HCEC 1CT (cell line): ENCODE measurements around the gene PNPLA1.
"Not testable (repeated sequence)": the region's sequence is repeated elsewhere in the genome, so short reads cannot be mapped to it uniquely, and the experiment has no call there.

Experiments used
- DNase-seq: peaks from one replicate; pipeline ENCODE4 v3.0.0-alpha.2; 2017

PNPLA1 gene

DNA sequence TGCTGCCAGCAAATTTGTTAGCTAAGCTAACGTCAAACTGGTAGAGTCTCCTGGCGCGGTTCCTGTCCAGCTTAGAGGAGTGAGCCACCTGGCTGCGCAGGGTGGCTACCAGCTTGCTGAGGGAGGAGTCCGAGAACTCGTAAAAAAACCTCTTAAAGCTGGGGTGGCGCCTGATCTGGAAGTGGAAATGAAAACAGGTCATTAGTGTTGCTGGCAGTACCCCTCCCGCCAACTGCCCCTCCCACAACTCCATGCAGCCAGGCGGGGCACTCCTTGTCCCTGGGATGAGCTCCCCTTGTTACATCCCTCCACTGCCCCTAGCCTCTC, 49.5 kb downstream of the PNPLA1 start:
- DNase-seq, result no peak

GRCh38 chr6:36319821-36320220, 50.0 kb downstream of the PNPLA1 start:
- DNase-seq, result no peak

DNA sequence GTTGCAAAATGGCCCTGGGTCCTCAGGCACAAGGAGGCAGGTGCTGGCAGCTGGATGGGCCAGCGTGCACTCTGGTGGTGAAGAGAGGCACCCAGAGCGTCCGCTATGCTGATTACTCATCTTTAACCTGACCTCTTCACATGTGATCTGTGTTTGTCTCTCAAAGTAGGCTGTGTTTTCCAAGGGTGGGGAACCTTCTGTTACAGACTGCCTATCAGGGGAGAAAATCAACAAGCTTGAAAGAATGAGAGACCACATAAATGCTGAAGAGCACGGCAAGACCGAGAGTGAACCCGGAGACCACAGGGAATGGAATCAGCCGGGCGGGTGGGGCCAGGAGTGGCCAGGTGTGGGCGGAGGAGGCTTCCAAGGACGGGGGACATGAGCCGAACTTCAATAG, 50.6 kb downstream of the PNPLA1 start:
- DNase-seq, result no peak

GRCh38 chr6:36322591-36322990, 52.7 kb downstream of the PNPLA1 start:
- DNase-seq, result no peak

DNA sequence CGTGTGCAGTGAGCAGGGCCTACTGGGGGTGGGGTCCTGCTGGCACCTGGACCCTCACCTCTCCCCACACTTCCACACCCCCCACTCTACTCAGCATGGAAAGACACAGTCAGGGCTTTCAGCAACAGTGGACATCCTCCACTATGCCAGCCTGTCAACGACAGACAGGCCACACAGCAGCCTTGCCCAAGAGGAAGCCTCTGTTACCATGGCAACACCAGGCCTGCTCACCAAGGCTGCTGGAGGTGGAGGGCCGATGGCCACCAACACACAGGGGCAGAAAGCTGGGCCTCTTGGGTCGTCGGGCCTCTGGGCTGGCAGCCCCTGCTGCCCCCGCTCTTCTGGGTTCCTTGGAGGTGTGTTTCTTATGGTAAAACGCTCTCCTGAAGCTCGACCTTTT, 53.2 kb downstream of the PNPLA1 start:
- no peak for DNase-seq

DNA sequence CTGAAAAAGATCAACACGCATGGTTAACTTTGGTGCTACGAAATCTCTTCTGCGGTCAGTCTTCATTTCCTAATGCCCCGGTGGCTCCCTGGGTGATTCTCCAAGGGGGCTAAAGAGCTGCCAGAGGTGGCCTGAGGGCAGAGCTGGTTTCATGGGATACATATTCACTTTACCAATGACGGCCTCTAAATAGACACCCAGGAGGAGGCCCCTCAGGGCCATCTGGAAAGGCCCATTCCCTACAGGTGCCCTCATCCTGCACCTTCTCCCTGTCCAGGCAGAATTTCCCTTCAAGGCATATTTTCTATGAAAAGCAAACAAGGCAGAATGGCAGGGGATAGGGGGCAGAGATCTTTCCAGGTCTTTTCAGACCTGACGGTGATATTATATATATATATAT, 54.3 kb downstream of the PNPLA1 start:
- no peak for DNase-seq

GRCh38 chr6:36324715-36325114, 54.9 kb downstream of the PNPLA1 start:
- DNase-seq, result no peak

- no peak for DNase-seq
These were observed 56.6 kb downstream of the PNPLA1 start for GRCh38 chr6:36326356-36326995.

DNA sequence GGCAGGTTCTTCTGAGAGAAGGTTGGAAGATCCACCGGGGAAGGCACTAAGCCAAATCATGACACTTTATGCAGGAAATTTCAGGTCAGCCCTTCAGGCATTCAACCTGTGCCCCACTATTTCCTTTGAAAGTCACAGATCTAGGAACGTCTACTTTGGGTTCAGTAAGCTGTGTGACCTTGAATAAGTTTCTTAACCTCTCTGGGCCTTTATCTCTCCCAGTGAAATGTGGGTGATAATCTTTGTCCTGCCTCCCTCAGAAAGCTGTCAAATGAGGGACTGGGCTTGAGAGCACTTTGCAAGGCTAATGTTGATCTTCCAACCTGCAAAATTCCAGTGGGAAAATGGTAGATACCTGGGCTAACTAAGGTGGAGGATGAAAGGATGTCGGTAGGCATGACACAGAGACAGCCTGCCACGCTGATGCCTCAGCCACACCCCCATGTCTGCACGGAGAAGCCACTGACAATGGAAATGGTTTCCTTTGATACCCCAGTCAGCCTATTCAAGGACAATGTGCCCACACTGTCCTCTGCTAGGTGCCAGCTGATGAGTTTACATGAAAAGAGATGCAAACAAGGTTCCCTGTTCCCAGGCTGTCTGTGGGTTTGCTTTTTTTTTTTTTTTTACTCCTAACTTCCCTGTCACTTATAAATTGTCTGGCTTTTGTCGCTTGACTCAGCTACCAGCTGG, 57.5 kb downstream of the PNPLA1 start:
- DNase-seq, result no peak

- DNase-seq, result no peak
These were observed 58.0 kb downstream of the PNPLA1 start for GRCh38 chr6:36327919-36328236.

DNA sequence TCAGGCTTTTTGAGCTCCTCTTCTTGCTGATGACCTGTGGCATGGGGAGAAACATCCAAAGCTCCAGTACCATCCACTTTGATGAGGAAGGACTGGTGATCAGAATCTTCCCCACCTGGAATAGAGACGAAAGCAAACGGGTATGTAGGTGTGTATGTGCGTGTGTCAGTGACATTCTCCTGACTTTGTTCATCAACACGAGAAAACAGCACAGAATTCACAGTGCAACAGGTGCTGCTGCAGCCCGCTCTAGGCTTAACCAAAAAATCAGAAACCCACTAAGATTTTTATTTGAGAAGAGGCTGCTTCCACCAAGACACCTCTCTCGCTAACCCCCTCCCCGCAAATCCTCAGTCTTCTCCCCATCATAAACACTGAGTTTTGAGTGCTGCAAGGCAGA, 58.7 kb downstream of the PNPLA1 start:
- no peak for DNase-seq

DNA sequence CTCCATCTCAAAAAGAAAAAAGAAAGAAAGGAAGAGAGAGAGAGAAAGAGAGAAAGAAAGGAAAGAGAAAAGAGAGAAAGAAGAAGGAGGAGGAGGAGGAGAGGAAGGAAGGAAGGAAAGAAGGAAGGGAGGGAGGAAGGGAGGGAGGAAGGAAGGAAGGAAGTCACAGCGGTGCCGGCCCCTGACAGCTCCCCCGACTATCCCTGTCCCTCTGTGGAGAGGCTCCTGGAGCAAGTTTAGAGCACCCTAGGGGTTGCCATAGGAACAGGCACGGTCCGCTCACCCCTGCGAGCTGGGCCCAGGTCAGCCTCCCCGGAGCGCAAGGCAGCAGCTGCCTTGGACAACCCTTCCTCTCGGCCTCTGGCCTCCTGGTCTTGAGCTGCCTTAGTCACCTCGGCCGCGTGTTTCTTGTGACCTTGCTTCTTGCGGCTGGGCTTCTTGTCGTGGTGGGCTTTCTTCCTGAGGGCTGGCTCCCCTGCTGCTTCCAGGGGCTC, 60.0 kb downstream of the PNPLA1 start:
- DNase-seq, result no peak

GRCh38 chr6:36330366-36330765, 60.5 kb downstream of the PNPLA1 start:
- DNase-seq, result no peak

DNA sequence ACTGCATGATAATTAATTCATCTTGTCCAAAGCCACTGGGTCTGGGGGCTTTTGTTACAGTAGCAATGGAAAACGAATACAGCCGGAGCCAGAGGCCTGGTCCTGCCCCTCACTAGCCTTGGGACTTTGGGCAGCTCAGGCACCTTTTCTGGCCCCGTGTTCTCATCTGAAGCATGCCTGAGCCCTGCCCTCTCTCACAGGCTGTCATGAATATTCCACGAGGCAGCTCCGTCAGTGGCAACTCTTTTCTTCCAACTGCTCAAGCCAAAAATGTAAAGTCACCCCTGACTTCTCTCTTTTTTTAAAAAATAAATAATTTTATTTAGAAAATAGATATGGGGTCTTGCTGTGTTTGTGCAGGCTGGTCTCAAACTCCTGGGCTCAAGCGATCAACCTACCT, 61.5 kb downstream of the PNPLA1 start:
- DNase-seq, result no peak

GRCh38 chr6:36333171-36333895, 63.5 kb downstream of the PNPLA1 start:
- DNase-seq, result no peak

DNA sequence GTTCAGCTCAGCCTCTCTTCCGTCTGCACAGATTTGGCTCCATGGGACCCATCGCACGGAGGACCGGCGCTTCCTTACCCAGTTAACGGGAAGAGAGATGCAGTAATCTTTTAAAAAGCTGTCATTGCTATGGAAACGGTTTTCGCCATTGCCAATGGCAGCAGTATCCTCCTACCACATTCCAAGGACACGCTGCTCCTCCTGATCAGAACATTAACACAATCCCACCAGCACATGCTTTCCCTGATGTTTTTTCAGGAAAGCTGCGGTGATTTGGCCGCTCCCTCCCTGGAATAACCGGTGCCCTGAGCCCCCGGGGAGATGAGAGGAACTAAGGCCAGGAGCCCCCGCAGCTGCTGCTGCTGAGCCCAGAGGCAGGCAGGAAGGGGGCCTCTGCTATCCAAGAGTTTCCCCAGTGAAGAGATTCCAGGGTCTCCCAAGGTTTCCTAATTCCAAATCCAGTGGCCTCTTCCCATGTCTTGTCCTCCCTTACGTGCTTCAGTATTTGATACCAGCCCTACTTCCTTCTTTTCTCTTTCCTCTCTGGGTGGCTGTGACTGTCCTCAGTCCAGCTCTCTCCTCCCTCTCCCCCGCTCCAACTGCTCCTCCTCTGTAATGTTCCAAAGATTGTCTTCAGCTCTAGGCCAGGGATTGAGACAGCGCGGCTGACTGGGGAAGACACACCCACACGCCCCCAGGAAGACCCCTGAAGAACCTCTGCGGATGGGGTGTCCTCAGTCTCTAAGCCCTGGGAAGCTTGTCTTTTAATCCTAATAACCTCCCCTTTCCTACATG, 64.3 kb downstream of the PNPLA1 start:
- DNase-seq, result no peak

GRCh38 chr6:36334832-36335459, 65.1 kb downstream of the PNPLA1 start:
- no peak for DNase-seq

- DNase-seq, result no peak
These were observed 65.8 kb downstream of the PNPLA1 start for GRCh38 chr6:36335465-36336207.

- no peak for DNase-seq
These were observed 66.4 kb downstream of the PNPLA1 start for GRCh38 chr6:36336208-36336710.

DNA sequence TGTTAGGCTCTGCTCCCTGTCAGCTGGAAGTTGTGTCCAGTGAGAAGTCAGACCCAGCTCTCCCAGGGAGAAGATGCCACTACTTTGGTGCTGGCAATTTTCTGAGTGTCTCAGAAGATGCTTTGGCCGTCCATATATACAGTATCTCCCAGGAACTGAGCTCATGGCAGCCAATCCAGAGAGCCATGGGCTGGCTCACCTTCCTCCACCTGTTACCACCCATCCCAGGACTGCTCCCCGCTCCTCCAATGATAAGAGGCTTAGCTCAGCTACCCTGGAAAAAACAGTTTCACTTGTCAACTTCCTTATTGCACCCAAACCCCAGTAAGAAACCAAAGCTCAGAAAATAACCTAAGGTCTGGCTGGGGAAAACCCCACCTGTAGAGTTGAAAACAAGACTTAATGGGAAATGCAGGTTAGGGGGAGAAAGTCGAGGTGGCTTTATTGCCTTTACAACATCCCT, 67.0 kb downstream of the PNPLA1 start, which contains the start of gene BNIP5:
TSS of gene BNIP5 (minus strand) at position 110 of the 463 bp plus-strand sequence. CDS start 6,198 bp downstream, outside the sequence.
- no peak for DNase-seq

DNA sequence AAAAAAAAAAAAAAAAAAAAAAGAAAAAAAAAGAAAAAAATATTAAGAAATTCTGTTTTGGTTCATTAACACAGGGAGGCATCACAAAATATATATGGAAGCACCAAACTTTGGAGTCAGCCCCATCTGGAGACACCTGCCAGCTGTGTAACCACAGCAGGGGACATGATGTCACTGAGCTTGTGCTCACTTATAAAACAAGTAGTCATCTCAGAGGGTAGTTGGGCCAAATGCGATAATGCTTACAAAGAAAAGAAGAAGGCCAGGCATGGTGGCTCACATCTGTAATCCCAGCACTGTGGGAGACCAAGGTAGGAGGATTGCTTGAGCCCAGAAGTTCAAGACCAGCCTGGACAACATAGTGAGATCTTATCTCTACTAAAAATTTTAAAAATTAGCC, 68.0 kb downstream of the PNPLA1 start:
- DNase-seq, result no peak

GRCh38 chr6:36338223-36338622, 68.4 kb downstream of the PNPLA1 start:
- DNase-seq, result not testable (repeated sequence)
